K562 (cell line): ENCODE results near the gene SSU72.
A peak's percentile ranks its signal among the peaks of the same experiment; 100 is the strongest.

Experiments
- CTCF ChIP-seq, 3 experiments: IDR thresholded peaks in 2 of 3; conservative IDR thresholded peaks in 1 of 3; 2 replicates each; pipeline ENCODE4 v1.5.1; 2011 to 2012; ENCODE audit warnings: low read length in 3 of 3, mild to moderate bottlenecking in 3 of 3, control low read depth in 2 of 3, improper control_type of control experiment in 1 of 3, inconsistent platforms in 1 of 3, low read depth in 1 of 3, mixed read lengths in 1 of 3, moderate library complexity in 1 of 3; ENCODE audit not compliant: insufficient read depth in 2 of 3
- EHMT2 ChIP-seq: fragments of 450-650 bp; IDR thresholded peaks from 2 replicates; pipeline ENCODE4 v1.6.1; 2018; ENCODE audit warnings: antibody characterized with exemption
- ELF2 ChIP-seq: fragments of 250-450 bp; sonication (Bioruptor Pico); IDR thresholded peaks from 2 replicates; pipeline ENCODE4 v1.5.0; 2021; ENCODE audit warnings: mild to moderate bottlenecking
- FOXJ2 ChIP-seq: fragments of 200-800 bp; sonication (Bioruptor generic); IDR thresholded peaks from 2 replicates; pipeline ENCODE4 v1.6.1; 2016; ENCODE audit warnings: missing genetic modification characterization, missing compliant biosample characterization
- MAZ ChIP-seq, 2 experiments: fragments of 450-650 bp in 1 of 2; sonication (generic) in 1 of 2; formaldehyde crosslinking; IDR thresholded peaks in 1 of 2; conservative IDR thresholded peaks in 1 of 2; 2 replicates each; pipeline versions ENCODE4 v1.4.0 to v1.5.0; 2020; ENCODE audit warnings: mild to moderate bottlenecking in 1 of 2, missing genetic modification reagents in 1 of 2
- MTF1 ChIP-seq: fragments of 250-450 bp; sonication (Bioruptor Pico); IDR thresholded peaks from 2 replicates; pipeline ENCODE4 v1.9.0; 2021; ENCODE audit warnings: moderate library complexity, mild to moderate bottlenecking, inconsistent platforms, borderline replicate concordance
- POLR2A ChIP-seq: fragments of 450-650 bp; conservative IDR thresholded peaks from 2 replicates; pipeline ENCODE4 v1.6.1; 2016
- POLR2B ChIP-seq: fragments of 450-650 bp; IDR thresholded peaks from 2 replicates; pipeline ENCODE4 v1.6.1; 2018; ENCODE audit warnings: low read depth; ENCODE audit not compliant: partially characterized antibody
- SFPQ ChIP-seq: fragments of 200-400 bp; formaldehyde crosslinking; IDR thresholded peaks from 2 replicates; pipeline ENCODE4 v1.6.1; 2017; ENCODE audit warnings: mild to moderate bottlenecking, low read depth, low read length, moderate library complexity
- SMAD1 ChIP-seq: fragments of 150-350 bp; IDR thresholded peaks from 2 replicates; pipeline ENCODE4 v1.6.1; 2014; ENCODE audit warnings: low read length, low read depth; ENCODE audit not compliant: partially characterized antibody
- ZBED1 ChIP-seq: IDR thresholded peaks from 2 replicates; pipeline ENCODE4 v1.6.1; 2014
- ZFP30 ChIP-seq: fragments of 250-450 bp; sonication (Bioruptor Pico); IDR thresholded peaks from 2 replicates; pipeline ENCODE4 v1.8.0; 2022; ENCODE audit warnings: moderate library complexity, mild to moderate bottlenecking, inconsistent platforms, borderline replicate concordance
- ZNF398 ChIP-seq: fragments of 250-450 bp; sonication (Bioruptor Pico); IDR thresholded peaks from 2 replicates; pipeline ENCODE4 v1.8.0; 2021; ENCODE audit warnings: moderate library complexity, mild to moderate bottlenecking, inconsistent platforms

- TF ChIP-seq MTF1 (no peak), SMAD1 (no peak), EHMT2 (no peak), ZBED1 (no peak), POLR2B (no peak), POLR2A (no peak), MAZ (CRISPR knock-in tag; conservative IDR thresholded peaks at IDR 0.05 in 1 of 2, IDR thresholded peaks at IDR 0.05 in 1 of 2) (0 out of 4 replicates have a peak, but pooled peaks of 1 of the 2 experiments have one; percentile 8), SFPQ (no peak), CTCF (IDR thresholded peaks at IDR 0.05 in 2 of 3, conservative IDR thresholded peaks at IDR 0.05 in 1 of 3; ENCODE audit: insufficient read depth in 2 of 3, low read depth in 1 of 3, low read length in 3 of 3) (no peak), ZFP30 (CRISPR knock-in tag) (no peak), ELF2 (no peak), ZNF398 (CRISPR knock-in tag) (no peak), FOXJ2 (tag) (no peak)
Measured at GRCh38 chr1:1613509-1614082, 38.9 kb upstream of the SSU72 start.
